ENCODE data around the gene FAM210A.

DNA sequence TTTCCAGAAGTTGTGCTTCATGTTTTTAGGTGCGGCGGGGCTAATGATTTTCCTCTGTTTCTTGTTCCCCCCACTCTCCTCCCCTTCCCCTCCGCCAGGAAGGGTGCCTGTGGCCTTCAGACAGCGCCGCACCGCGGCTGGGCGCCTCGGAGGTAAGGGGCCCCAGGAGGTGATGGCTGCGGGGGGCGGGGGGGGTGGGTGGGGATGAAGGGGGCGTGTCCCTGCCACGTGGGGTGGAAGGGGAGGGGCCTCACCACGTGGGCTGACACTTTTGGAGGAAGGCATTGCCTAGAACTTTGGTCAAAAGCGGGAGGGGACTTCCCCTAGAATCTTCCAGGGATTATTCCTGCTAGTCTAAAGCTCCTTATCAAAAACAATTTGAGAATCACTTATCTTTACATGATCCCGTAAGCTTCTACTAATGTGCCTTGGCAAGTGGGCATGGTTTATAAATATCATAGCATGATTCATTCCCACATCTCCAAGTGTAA is 83.1 kb downstream of the FAM210A start:
- TF ChIP-seq POLR2A (IDR thresholded peaks at IDR 0.05), result no peak
- TF ChIP-seq, protein P1, sequence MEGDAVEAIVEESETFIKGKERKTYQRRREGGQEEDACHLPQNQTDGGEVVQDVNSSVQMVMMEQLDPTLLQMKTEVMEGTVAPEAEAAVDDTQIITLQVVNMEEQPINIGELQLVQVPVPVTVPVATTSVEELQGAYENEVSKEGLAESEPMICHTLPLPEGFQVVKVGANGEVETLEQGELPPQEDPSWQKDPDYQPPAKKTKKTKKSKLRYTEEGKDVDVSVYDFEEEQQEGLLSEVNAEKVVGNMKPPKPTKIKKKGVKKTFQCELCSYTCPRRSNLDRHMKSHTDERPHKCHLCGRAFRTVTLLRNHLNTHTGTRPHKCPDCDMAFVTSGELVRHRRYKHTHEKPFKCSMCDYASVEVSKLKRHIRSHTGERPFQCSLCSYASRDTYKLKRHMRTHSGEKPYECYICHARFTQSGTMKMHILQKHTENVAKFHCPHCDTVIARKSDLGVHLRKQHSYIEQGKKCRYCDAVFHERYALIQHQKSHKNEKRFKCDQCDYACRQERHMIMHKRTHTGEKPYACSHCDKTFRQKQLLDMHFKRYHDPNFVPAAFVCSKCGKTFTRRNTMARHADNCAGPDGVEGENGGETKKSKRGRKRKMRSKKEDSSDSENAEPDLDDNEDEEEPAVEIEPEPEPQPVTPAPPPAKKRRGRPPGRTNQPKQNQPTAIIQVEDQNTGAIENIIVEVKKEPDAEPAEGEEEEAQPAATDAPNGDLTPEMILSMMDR (IDR thresholded peaks at IDR 0.05), result no peak
- TF ChIP-seq POLR2AphosphoS5 (IDR thresholded peaks at IDR 0.05), result no peak
- TF ChIP-seq EP300 (IDR thresholded peaks at IDR 0.05), result no peak
